Pancreas (tissue), 10 donors: ENCODE results near the gene TRIP4. TPM values are rescaled to one million over a fixed set of nuclear protein-coding genes. Genes with fewer than 3 reads are reported as not detected.

Experiments used
- ATAC-seq, 4 donors: fragments of 200-7000 bp; cut with Tn5 transposase; one replicate each; pipeline versions ENCODE4 v1.8.0 to v1.9.1; 2020; ENCODE audit warnings: mild to moderate bottlenecking in 4 of 4, moderate library complexity in 4 of 4
- DNase-seq, 6 donors: peaks; one replicate each; pipeline ENCODE4 v3.0.0-alpha.2; 2020
- FAIRE-seq: peaks from 2 replicates; lab custom pipeline; 2012; peaks lifted over from hg19 to GRCh38; lab: Jason Lieb, UNC
- H3K27ac ChIP-seq, 4 donors: fragments of 200-600 bp; sonication (generic); 1 replicate in 3 of 4; 2 replicates in 1 of 4; pipeline versions ENCODE4 v1.5.0 to v1.8.0; 2020
- H3K27me3 ChIP-seq, 4 donors: fragments of 200-600 bp; one replicate each; pipeline ENCODE4 v1.8.0; 2021
- H3K36me3 ChIP-seq, 3 donors: fragments of 200-600 bp; sonication (generic) in 1 of 3; one replicate each; pipeline versions ENCODE4 v1.5.0 to v1.8.0; 2020 to 2021
- H3K4me1 ChIP-seq, 3 donors: fragments of 200-600 bp; one replicate each; pipeline ENCODE4 v1.8.0; 2021
- H3K4me3 ChIP-seq, 4 donors: fragments of 200-600 bp; sonication (generic) in 2 of 4; one replicate each; pipeline versions ENCODE4 v1.5.0 to v1.8.0; 2020 to 2021
- H3K9me3 ChIP-seq, 4 donors: fragments of 200-600 bp; one replicate each; pipeline ENCODE4 v1.8.0; 2021
- CTCF ChIP-seq, 4 donors: fragments of 200-600 bp; sonication (generic) in 3 of 4; IDR thresholded peaks; one replicate each; pipeline versions ENCODE4 v1.5.0 to v1.8.0; 2021; ENCODE audit warnings: antibody characterized with exemption in 4 of 4
- WGBS, 2 donors: extraction: QIAGEN DNeasy Blood & Tissue Kit; methylation state at CpG; one replicate each; pipeline ENCODE4 v1.1.7; 2013; 5-methylcytosine and 5-hydroxymethylcytosine counted together
- intact Hi-C, 3 donors: fragments of 100-400 bp; cut with DNase I; formaldehyde crosslinking; loops; one replicate each; pipeline versions ENCODE4 v1.11.1 to v1.14.2; 2022
- polyA plus RNA-seq, 2 donors: library from polyadenylated mRNA; stranded (reverse); fragments of 200-250 nt; gene quantifications; one replicate each; pipeline ENCODE4 v1.2.3, GENCODE V29; 2013
- total RNA-seq, 6 donors: library from RNA; stranded (reverse); fragmentation: NEBNext Ultra II Directional in 4 of 6; extraction: Animal tissue kit (Norgen Biotek cat#: 25700) in 4 of 6; gene quantifications; one replicate each; pipeline versions ENCODE4 v1.2.1 to v1.2.4, GENCODE V29; 2021 to 2023
- donor health status: healthy with polysubstance abuse.
- donor health status: DM: no; HTN: no; CAD: no; lungs with moderate emphysema.
- donor health status: DM: no; HTN: no; CAD: no.
- donor health status: control.
- donor health status: control.
- donor health status: Bipolar disorder and iron deficiency.
- donor health status: DM: yes; HTN: yes; CAD: no.
- donor health status: DM: no; HTN: no; CAD: no.
- donor health status: DM: no; HTN: no; CAD: no.
- donor health status: DM: yes; HTN: yes; CAD: no.

Gene TRIP4
- total and polyA plus RNA-seq, 8 donors = 9.1 to 17.5 (median 11.6) TPM

GRCh38 chr15:64422697-64423096 lies 35.1 kb downstream of the TRIP4 start:
- H3K4me1 ChIP-seq = peaks cover 0 to 12% (median 7%) of the 10 kb centered on the region in 3 donors
- no peak overlapping the region for H3K27ac ChIP-seq
- H3K4me3 ChIP-seq = no peak overlapping the region
- H3K27me3 ChIP-seq = no peaks in the 10 kb centered on the region
- H3K9me3 ChIP-seq = no peaks in the 10 kb centered on the region
- WGBS, 2 donors = 87 to 90% methylated on average over 2 of the region's 2 CpGs
- TF ChIP-seq CTCF (IDR thresholded peaks at IDR 0.05) = no peak
- DNase-seq (no peak), ATAC-seq (no peak), FAIRE-seq (no peak)
- intact Hi-C loops = loop anchor here in 1 of 3 donors (10.0 kb wide), 2 partner anchors 232 to 262 kb away; no protein-coding TSS in a partner anchor
- peaks cover 0 to 51% (median 16%) of the 10 kb centered on the region in 3 donors for H3K36me3 ChIP-seq

GRCh38 chr15:64423970-64424369 lies 36.3 kb downstream of the TRIP4 start:
- 28 to 32% methylated on average over 6 of the region's 6 CpGs for WGBS, 2 donors
- H3K9me3 ChIP-seq = no peaks in the 10 kb centered on the region
- ATAC-seq (peak in 2 of 4 donors; percentile 15 to 19), FAIRE-seq (no peak), DNase-seq (no peak)
- H3K27me3 ChIP-seq = no peaks in the 10 kb centered on the region
- peaks cover 0 to 45% (median 10%) of the 10 kb centered on the region in 3 donors for H3K36me3 ChIP-seq
- H3K27ac ChIP-seq = no peak overlapping the region
- H3K4me3 ChIP-seq = no peak overlapping the region
- H3K4me1 ChIP-seq = peaks cover 0 to 12% (median 7%) of the 10 kb centered on the region in 3 donors
- intact Hi-C loops = loop anchor here in 1 of 3 donors (10.0 kb wide), 2 partner anchors 231 to 261 kb away; no protein-coding TSS in a partner anchor
- no peak for TF ChIP-seq CTCF (IDR thresholded peaks at IDR 0.05)

GRCh38 chr15:64425221-64425620 lies 37.6 kb downstream of the TRIP4 start:
- FAIRE-seq (no peak), ATAC-seq (no peak), DNase-seq (no peak)
- WGBS, 2 donors = 47 to 52% methylated on average over 3 of the region's 3 CpGs
- no peaks in the 10 kb centered on the region for H3K9me3 ChIP-seq
- peaks cover 0 to 36% (median 4%) of the 10 kb centered on the region in 3 donors for H3K36me3 ChIP-seq
- H3K27me3 ChIP-seq = no peaks in the 10 kb centered on the region
- TF ChIP-seq CTCF (IDR thresholded peaks at IDR 0.05) = no peak
- peaks cover 0 to 19% (median 7%) of the 10 kb centered on the region in 3 donors for H3K4me1 ChIP-seq
- H3K4me3 ChIP-seq = no peak overlapping the region
- H3K27ac ChIP-seq = no peak overlapping the region
- intact Hi-C loops = loop anchor here in 1 of 3 donors (10.0 kb wide), 2 partner anchors 230 to 260 kb away; no protein-coding TSS in a partner anchor

- Histone ChIP-seq H3K27me3 (no peaks in the 10 kb centered on the region), H3K36me3 (peaks cover 0 to 21% (median 0%) of the 10 kb centered on the region in 3 donors), H3K27ac (no peak overlapping the region), H3K4me3 (no peak overlapping the region), H3K4me1 (peaks cover 0 to 21% (median 7%) of the 10 kb centered on the region in 3 donors), H3K9me3 (no peaks in the 10 kb centered on the region)
- intact Hi-C loops = loop anchor here in 1 of 3 donors (10.0 kb wide), 2 partner anchors 228 to 258 kb away; no protein-coding TSS in a partner anchor
- ATAC-seq (peak in 3 of 4 donors; percentile 41 to 61 (median 52)), DNase-seq (no peak), FAIRE-seq (no peak)
- no peak for TF ChIP-seq CTCF (IDR thresholded peaks at IDR 0.05)
- WGBS, 2 donors = 83 to 91% methylated on average over 7 of the region's 7 CpGs
These were observed 39.3 kb downstream of the TRIP4 start for GRCh38 chr15:64426845-64427465.

GRCh38 chr15:64429448-64429847 lies 41.8 kb downstream of the TRIP4 start:
- FAIRE-seq (no peak), DNase-seq (no peak), ATAC-seq (no peak)
- Histone ChIP-seq H3K4me1 (peaks cover 0 to 9% (median 0%) of the 10 kb centered on the region in 3 donors), H3K36me3 (peaks cover 0 to 18% (median 0%) of the 10 kb centered on the region in 3 donors), H3K9me3 (no peaks in the 10 kb centered on the region), H3K27ac (no peak overlapping the region), H3K27me3 (no peaks in the 10 kb centered on the region), H3K4me3 (no peak overlapping the region)
- intact Hi-C loops = loop anchor here in 1 of 3 donors (10.0 kb wide), 2 partner anchors 225 to 255 kb away; no protein-coding TSS in a partner anchor
- no peak for TF ChIP-seq CTCF (IDR thresholded peaks at IDR 0.05)
